DLD1 (cell line): ENCODE data around the gene LRP1B.
"Not testable (repeated sequence)": the region's sequence is repeated elsewhere in the genome, so short reads cannot be mapped to it uniquely, and the experiment has no call there.

ENCODE experiments used
- in situ Hi-C: cut with HindIII; loops from 2 replicates; pipeline ENCODE4 v1.10.0; 2017; ENCODE audit warnings: low sequenced_read_pairs

The LRP1B gene

GRCh38 chr2:140337061-140337460, 1793.8 kb downstream of the LRP1B start:
- in situ Hi-C loops = no loop called here

GRCh38 chr2:140316345-140316744, 1814.5 kb downstream of the LRP1B start:
- in situ Hi-C loops = no loop called here

- in situ Hi-C loops = no loop called here
Observed at GRCh38 chr2:140311905-140312304, 1818.9 kb downstream of the LRP1B start.

- in situ Hi-C loops = no loop called here
Observed at GRCh38 chr2:140308706-140309105, 1822.1 kb downstream of the LRP1B start.

GRCh38 chr2:140307532-140307931, 1823.3 kb downstream of the LRP1B start:
- in situ Hi-C loops = no loop called here

- in situ Hi-C loops = no loop called here
Observed at GRCh38 chr2:140295767-140296166, 1835.0 kb downstream of the LRP1B start.

GRCh38 chr2:140288726-140289125, 1842.1 kb downstream of the LRP1B start:
- in situ Hi-C loops = no loop called here

GRCh38 chr2:140288213-140288612, 1842.6 kb downstream of the LRP1B start:
- in situ Hi-C loops = no loop called here

- in situ Hi-C loops = no loop called here
Observed at GRCh38 chr2:140286377-140286776, 1844.4 kb downstream of the LRP1B start.

GRCh38 chr2:140277344-140277743, 1853.5 kb downstream of the LRP1B start:
- in situ Hi-C loops = not testable (repeated sequence)

GRCh38 chr2:140276661-140277060, 1854.2 kb downstream of the LRP1B start:
- in situ Hi-C loops = no loop called here

- in situ Hi-C loops = no loop called here
Observed at GRCh38 chr2:140275427-140275826, 1855.4 kb downstream of the LRP1B start.

- in situ Hi-C loops = no loop called here
Observed at GRCh38 chr2:140274891-140275290, 1855.9 kb downstream of the LRP1B start.

- in situ Hi-C loops = no loop called here
Observed at GRCh38 chr2:140273958-140274357, 1856.9 kb downstream of the LRP1B start.

GRCh38 chr2:140273408-140273807, 1857.4 kb downstream of the LRP1B start:
- in situ Hi-C loops = no loop called here

GRCh38 chr2:140270224-140270623, 1860.6 kb downstream of the LRP1B start:
- in situ Hi-C loops = no loop called here

- in situ Hi-C loops = no loop called here
Observed at GRCh38 chr2:140269000-140269399, 1861.8 kb downstream of the LRP1B start.

- in situ Hi-C loops = no loop called here
Observed at GRCh38 chr2:140262908-140263307, 1867.9 kb downstream of the LRP1B start.

GRCh38 chr2:140257692-140258300, 1873.0 kb downstream of the LRP1B start:
- in situ Hi-C loops = no loop called here

GRCh38 chr2:140256080-140256479, 1874.7 kb downstream of the LRP1B start:
- in situ Hi-C loops = no loop called here

GRCh38 chr2:140249821-140250220, 1881.0 kb downstream of the LRP1B start:
- in situ Hi-C loops = no loop called here

GRCh38 chr2:140248623-140249022, 1882.2 kb downstream of the LRP1B start:
- in situ Hi-C loops = no loop called here

GRCh38 chr2:140247451-140248195, 1883.2 kb downstream of the LRP1B start:
- in situ Hi-C loops = no loop called here
